ENCODE results near the gene GFOD2. TPM values are rescaled to one million over a fixed set of nuclear protein-coding genes. Genes with fewer than 3 reads are reported as not detected.
"Not testable (repeated sequence)": the region's sequence is repeated elsewhere in the genome, so short reads cannot be mapped to it uniquely, and the experiment has no call there.

The GFOD2 gene
- total and polyA plus RNA-seq, 2 experiments from 2014 or later = 9.8 to 12.4 TPM

DNA sequence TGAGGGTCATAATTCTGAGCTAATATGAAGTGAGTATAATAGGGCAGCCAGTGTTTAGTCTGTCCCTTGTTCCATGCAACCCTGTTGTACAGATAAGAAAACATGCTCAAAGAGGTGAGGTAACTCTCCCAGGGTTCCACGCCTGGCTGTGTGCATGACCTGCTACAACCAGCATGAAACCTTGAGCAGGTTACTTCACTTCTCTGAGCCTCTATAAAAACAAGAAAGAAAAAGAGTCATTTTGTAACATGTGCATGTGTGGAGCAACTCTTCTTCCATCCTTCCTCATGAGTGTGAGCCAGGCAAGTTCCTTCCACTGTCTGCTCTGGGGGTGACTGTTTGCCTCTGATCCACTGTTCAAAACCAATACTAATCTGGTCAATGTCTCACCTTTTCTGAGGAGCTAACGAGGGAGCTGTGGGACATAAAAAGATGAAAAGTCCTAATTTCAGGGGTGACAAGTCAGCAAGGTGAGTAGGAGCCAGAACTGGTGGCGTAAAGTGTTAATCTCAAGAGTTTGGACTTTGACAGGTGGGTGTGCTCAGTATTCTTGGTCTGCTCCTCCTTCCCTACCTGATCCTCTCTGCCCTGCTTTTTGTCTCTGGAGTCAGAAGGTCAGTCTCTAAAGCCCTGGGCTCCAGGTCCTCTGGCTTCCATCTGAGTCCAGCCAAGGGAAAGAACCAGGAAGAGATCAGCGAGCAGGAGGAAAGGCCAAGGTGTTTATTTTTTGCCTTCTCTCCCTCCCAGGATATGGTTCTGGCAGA lies 21.5 kb downstream of the GFOD2 start:
- Histone ChIP-seq H3K4me3 (no peak overlapping the region), H3K27ac (no peak overlapping the region), H2AFZ (no peak overlapping the region), H3K4me2 (peak overlapping the region; percentile 9), H3K9me3 (ENCODE audit: low read depth) (no peaks in the 10 kb centered on the region), H3K36me3 (replicated peaks; ENCODE audit: insufficient read depth, low read depth) (no peaks in the 10 kb centered on the region), H3K4me1 (ENCODE audit: insufficient read depth) (no peaks in the 10 kb centered on the region), H3K79me2 (peaks cover 10% of the 10 kb centered on the region), H3K9me2 (replicated peaks; ENCODE audit: insufficient read depth) (no peaks in the 10 kb centered on the region), H4K20me1 (ENCODE audit: insufficient read depth, poor library complexity, severe bottlenecking) (no peaks in the 10 kb centered on the region), H3K27me3 (no peaks in the 10 kb centered on the region)
- WGBS (ENCODE audit: low lambda C conversion rate, missing lambda C conversion rate) = 65% methylated on average over 4 of the region's 4 CpGs
- DNase-seq (ENCODE audit: low spot score) = no peak
- TF ChIP-seq, protein P1, sequence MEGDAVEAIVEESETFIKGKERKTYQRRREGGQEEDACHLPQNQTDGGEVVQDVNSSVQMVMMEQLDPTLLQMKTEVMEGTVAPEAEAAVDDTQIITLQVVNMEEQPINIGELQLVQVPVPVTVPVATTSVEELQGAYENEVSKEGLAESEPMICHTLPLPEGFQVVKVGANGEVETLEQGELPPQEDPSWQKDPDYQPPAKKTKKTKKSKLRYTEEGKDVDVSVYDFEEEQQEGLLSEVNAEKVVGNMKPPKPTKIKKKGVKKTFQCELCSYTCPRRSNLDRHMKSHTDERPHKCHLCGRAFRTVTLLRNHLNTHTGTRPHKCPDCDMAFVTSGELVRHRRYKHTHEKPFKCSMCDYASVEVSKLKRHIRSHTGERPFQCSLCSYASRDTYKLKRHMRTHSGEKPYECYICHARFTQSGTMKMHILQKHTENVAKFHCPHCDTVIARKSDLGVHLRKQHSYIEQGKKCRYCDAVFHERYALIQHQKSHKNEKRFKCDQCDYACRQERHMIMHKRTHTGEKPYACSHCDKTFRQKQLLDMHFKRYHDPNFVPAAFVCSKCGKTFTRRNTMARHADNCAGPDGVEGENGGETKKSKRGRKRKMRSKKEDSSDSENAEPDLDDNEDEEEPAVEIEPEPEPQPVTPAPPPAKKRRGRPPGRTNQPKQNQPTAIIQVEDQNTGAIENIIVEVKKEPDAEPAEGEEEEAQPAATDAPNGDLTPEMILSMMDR (IDR thresholded peaks at IDR 0.05; ENCODE audit: poor library complexity) = no peak
- TF ChIP-seq EZH2 (IDR thresholded peaks at IDR 0.05; ENCODE audit: borderline replicate concordance) (no peak), EZH2phosphoT487 (IDR thresholded peaks at IDR 0.05; ENCODE audit: low read depth, severe bottlenecking, unreplicated experiment) (no peak)

DNA sequence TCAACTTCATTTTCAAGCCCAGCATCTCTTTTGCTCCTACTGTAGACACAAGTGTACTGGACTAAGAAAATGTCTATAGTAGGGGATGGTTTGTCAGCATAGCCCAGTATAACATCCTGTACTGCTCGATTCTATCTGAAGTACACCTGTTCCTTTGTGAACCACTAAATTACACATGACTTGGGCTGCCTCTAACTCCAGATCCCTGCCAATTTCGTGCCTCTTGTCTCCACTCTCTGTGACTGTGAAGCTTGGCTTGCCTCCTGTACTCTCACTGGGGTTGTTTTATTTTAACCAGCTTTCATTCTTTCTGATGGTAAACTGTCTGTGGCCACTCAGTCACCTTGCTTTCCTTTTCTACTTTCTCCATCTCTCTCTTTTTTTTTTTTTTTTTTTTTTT lies 24.5 kb downstream of the GFOD2 start:
- no peaks in the 10 kb centered on the region for H3K27me3 ChIP-seq
- H2AFZ ChIP-seq = no peak overlapping the region
- H3K36me3 ChIP-seq (replicated peaks; ENCODE audit: insufficient read depth, low read depth) = no peaks in the 10 kb centered on the region
- H3K4me3 ChIP-seq = no peak overlapping the region
- 94% methylated on average over 2 of the region's 2 CpGs for WGBS (ENCODE audit: low lambda C conversion rate, missing lambda C conversion rate)
- no peaks in the 10 kb centered on the region for H3K4me1 ChIP-seq (ENCODE audit: insufficient read depth)
- H4K20me1 ChIP-seq (ENCODE audit: insufficient read depth, poor library complexity, severe bottlenecking) = no peaks in the 10 kb centered on the region
- TF ChIP-seq, protein P1 (IDR thresholded peaks at IDR 0.05; ENCODE audit: poor library complexity) = no peak
- TF ChIP-seq EZH2phosphoT487 (IDR thresholded peaks at IDR 0.05; ENCODE audit: low read depth, severe bottlenecking, unreplicated experiment) (no peak), EZH2 (IDR thresholded peaks at IDR 0.05; ENCODE audit: borderline replicate concordance) (no peak)
- H3K79me2 ChIP-seq = peaks cover 3% of the 10 kb centered on the region
- H3K9me3 ChIP-seq (ENCODE audit: low read depth) = no peaks in the 10 kb centered on the region
- H3K4me2 ChIP-seq = no peak overlapping the region
- no peak for DNase-seq (ENCODE audit: low spot score)
- H3K27ac ChIP-seq = no peak overlapping the region
- no peaks in the 10 kb centered on the region for H3K9me2 ChIP-seq (replicated peaks; ENCODE audit: insufficient read depth)

DNA sequence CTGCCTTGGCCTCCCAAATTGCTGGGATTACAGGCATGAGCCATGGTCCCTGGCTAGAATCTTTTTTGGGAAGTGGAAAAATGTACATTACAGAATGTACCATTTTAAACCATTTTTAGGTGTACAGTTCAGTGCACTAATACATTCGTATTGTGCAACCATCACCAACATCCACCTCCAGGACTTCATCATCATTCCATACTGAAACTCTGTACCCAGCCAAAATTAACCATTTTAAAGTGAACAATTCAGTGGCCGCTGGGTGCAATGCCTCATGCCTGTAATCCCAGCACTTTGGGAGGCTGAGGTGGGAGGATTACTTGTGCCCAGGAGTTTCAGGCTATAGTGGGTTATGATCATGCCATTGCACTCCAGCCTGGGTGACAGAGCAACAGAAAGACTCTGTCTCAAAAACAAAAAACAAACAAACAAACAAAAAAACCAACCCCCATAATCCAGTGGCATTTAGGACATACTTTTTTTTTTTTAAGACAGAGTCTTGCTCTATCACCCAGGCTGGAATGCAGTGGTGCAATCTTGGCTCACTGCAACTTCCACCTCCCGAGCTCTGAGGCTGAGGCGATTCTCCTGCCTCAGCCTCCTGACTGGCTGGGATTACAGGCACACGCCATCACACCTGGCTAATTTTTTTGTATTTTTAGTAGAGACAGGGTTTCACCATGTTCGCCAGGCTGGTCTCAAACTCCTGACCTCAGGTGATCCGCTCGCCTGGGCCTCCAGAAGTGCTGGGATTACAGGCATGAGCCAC lies 25.4 kb downstream of the GFOD2 start:
- H3K36me3 ChIP-seq (replicated peaks; ENCODE audit: insufficient read depth, low read depth); H3K4me1 ChIP-seq (ENCODE audit: insufficient read depth); H3K27me3 ChIP-seq; DNase-seq (ENCODE audit: low spot score); H3K79me2 ChIP-seq; H3K27ac ChIP-seq; H3K4me3 ChIP-seq; H3K9me3 ChIP-seq (ENCODE audit: low read depth); H3K4me2 ChIP-seq; H2AFZ ChIP-seq; H4K20me1 ChIP-seq (ENCODE audit: insufficient read depth, poor library complexity, severe bottlenecking); H3K9me2 ChIP-seq (replicated peaks; ENCODE audit: insufficient read depth): not testable (repeated sequence)
- WGBS (ENCODE audit: low lambda C conversion rate, missing lambda C conversion rate) = 93% methylated on average over 8 of the region's 8 CpGs

All from hepatocyte (in vitro differentiated cells).